OCI-LY3 (cell line): ENCODE data around the gene NGB.

ENCODE experiments used
- EZH2phosphoT487 ChIP-seq: fragments of 200-600 bp; shearing (Covaris generic); IDR thresholded peaks from 2 replicates; pipeline ENCODE4 v1.6.1; 2018; ENCODE audit warnings: antibody characterized with exemption, mixed run types, low read depth
- TF ChIP-seq, protein P1 (sequence below): fragments of 200-600, 300-600 bp; sonication (generic); IDR thresholded peaks from 2 replicates; pipeline ENCODE4 v1.5.1; 2014; ENCODE audit warnings: antibody characterized with exemption, low read length, low read depth

DNA sequence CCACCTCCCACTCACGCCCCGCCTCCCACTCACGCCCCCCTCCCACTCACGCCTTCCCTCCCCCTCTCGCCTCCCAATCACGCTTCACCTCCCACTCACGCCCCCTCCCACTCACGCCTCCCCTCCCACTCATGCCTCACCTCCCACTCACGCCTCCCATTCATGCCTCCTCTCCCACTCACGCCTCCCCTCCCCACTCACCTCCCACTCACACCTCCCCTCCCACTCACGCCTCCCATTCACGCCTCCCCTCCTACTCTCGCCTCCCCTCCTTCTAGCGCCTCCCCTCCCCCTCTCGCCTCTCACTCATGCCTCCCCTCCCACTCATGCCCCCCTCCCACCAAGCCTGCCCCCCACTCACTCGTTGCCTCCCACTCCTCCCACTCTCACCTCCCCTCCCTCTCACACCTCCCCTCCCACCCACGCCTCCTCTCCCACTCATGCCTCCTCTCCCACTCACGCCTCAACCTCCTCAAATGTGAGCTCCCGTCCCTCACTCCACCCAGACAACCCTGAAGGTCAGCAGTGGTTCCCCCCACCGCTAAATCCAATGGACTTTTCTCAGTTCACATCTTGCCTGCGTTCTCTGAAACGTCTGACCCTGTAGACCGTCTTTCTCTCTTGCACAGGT lies 49.6 kb downstream of the NGB start:
- TF ChIP-seq, protein P1, sequence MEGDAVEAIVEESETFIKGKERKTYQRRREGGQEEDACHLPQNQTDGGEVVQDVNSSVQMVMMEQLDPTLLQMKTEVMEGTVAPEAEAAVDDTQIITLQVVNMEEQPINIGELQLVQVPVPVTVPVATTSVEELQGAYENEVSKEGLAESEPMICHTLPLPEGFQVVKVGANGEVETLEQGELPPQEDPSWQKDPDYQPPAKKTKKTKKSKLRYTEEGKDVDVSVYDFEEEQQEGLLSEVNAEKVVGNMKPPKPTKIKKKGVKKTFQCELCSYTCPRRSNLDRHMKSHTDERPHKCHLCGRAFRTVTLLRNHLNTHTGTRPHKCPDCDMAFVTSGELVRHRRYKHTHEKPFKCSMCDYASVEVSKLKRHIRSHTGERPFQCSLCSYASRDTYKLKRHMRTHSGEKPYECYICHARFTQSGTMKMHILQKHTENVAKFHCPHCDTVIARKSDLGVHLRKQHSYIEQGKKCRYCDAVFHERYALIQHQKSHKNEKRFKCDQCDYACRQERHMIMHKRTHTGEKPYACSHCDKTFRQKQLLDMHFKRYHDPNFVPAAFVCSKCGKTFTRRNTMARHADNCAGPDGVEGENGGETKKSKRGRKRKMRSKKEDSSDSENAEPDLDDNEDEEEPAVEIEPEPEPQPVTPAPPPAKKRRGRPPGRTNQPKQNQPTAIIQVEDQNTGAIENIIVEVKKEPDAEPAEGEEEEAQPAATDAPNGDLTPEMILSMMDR: no peak
- TF ChIP-seq EZH2phosphoT487: no peak
